Globus pallidus (tissue), 1 donor: ENCODE results near the gene ZNF888.
A peak's percentile ranks its signal among the peaks of the same experiment; 100 is the strongest.
"Not testable (repeated sequence)": the region's sequence is repeated elsewhere in the genome, so short reads cannot be mapped to it uniquely, and the experiment has no call there.

Experiments
- DNase-seq: peaks from one replicate; pipeline ENCODE4 v3.0.0-alpha.2; 2015; ENCODE audit warnings: low spot score

Gene ZNF888

DNA sequence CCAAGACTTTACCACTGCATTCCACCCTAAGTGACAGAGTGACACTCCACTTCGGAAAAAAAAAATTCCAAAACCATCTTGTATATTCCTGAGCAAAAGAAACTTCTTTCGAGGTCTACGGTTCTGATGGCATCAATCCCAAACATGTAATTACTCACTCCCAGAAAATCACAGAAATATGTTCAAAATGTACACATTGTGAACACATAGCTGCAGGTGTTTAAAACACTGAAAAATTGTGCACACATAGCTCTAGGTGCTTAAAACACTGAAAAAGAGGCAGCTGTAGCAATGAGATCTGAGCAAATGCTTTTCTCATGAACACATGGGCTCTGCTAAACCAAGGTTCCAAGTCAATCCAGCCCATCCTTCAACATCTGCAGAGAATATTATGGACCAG, 51.8 kb downstream of the ZNF888 start:
- DNase-seq = no peak

DNA sequence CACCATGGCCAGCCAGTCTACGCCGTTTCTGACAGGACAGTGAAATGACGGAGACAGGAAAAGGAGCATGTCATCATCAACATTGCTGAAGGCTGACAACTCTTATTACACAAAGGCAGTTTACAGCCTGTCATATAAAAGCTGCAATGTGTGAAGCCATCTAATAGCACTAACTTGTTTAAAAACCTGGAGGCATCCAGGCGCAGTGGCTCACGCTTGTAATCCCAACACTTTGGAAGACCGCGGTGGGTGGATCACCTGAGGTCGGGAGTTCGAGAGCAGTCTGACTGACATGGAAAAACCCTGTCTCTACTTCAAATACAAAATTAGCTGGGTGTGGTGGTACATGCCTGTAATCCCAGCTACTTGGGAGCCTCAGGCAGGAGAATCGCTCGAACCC, 55.2 kb downstream of the ZNF888 start:
- not testable (repeated sequence) for DNase-seq

DNA sequence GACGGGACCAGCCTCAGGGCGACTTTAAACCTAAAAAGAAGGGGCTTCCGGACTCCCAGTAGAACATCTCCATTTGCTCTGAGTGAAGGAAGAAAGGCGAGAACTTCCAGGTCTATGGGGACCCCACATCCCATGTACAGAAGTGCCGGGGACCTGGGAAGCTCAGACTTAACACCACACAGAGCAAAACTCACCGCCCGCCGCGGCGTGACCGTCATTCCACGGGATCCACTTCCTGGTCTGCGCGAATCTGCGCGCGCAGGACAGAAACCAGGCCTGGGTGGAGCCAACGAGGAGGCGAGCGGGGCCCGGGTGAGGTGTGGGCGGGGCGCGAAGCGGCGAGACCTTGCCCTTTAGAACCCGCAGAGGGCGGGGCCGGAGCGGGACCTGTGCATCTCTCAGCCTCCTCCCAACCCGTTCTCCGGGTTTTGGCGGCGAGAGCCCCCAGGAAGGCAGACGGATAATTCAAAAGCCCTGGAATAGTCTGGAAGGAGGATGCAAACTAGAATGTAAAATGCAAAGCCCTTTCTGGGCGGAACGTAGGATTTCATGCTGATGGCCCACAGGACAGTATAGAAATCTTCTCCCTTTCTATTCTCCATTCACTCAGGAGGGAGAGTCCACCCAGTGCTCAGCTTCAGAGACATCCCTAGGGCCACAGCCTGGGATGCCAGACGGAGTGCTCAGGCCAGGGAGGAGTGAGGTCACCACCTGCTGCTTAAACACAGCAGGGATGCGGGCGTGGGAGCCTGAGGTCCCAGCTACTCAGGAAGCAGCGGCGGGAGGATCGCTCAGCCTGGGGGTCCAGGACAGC, 65.6 kb downstream of the ZNF888 start, which contains the start of gene ZNF468:
Gene ZNF468, minus strand, starts transcription at position 242 of the 814 bp plus-strand sequence. CDS start 3,347 bp downstream, outside the sequence.
- peak; percentile 54 for DNase-seq

DNA sequence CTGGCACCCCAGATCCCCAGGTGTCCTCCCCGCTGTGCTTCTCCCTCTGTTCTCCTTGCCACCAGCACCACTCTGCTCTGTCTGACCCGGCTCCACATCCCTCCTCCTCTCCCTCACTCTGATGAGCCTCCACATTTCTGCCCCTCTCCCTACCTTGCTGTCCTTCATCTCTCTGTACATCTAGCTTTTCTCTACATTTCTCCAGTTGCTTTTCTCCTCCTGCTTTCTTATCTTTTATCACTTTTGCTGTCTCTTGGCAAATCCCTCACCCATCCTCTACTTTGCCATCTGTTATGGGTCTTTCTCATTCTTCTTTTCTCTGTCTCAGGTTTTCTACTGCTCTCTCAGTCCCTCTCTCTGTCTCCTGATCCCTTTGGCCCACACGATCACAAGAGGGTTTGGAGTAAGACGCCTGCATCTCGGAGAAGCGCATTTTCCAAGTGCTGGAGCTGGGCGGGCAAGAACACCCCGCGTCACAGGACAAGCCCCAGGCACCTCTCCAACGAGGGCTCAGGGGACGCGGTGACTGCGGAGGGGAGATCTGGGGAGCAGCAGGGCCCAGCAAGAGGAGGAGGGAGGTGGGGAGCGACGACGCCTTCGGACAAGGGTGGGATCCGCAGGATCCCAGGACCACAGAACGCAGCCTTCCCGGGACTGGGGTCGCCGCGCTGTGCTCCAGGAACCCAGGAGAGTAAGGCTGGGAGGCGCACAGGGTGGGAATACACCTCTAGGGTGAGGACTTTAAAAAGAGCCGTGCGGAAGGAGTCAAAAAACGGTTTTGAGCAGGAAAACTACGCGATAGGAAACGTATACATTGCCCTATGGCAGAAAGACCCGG, 66.5 kb downstream of the ZNF888 start:
- DNase-seq = not testable (repeated sequence)
